Vagina (tissue), 2 donors: ENCODE results near the gene CD79B. TPM values are rescaled to one million over a fixed set of nuclear protein-coding genes. Genes with fewer than 3 reads are reported as not detected.
A peak's percentile ranks its signal among the peaks of the same experiment; 100 is the strongest.

Experiments used
- DNase-seq, 2 donors: peaks; one replicate each; pipeline ENCODE4 v3.0.0-alpha.2; 2017; ENCODE audit errors: extremely low spot score in 2 of 2
- H3K27ac ChIP-seq: fragments of 200-600 bp; sonication (generic); one replicate; pipeline ENCODE4 v1.5.1; 2019
- H3K27me3 ChIP-seq: fragments of 200-600 bp; sonication (generic); one replicate; pipeline ENCODE4 v1.5.1; 2019
- H3K36me3 ChIP-seq, 2 donors: fragments of 200-600 bp; sonication (generic); one replicate each; pipeline ENCODE4 v1.5.1; 2017 to 2019
- H3K4me1 ChIP-seq: fragments of 200-600 bp; sonication (generic); one replicate; pipeline ENCODE4 v1.5.1; 2019
- H3K4me3 ChIP-seq, 2 donors: fragments of 200-600 bp; sonication (generic); 1 replicate in 1 of 2; 2 replicates in 1 of 2; pipeline ENCODE4 v1.5.1; 2016 to 2019
- H3K9me3 ChIP-seq: fragments of 200-600 bp; sonication (generic); one replicate; pipeline ENCODE4 v1.5.1; 2019
- POLR2A ChIP-seq, 2 donors: fragments of 450-650 bp; IDR thresholded peaks; one replicate each; pipeline ENCODE4 v1.6.1; 2017; ENCODE audit warnings: antibody characterized with exemption in 2 of 2, mild to moderate bottlenecking in 2 of 2, moderate library complexity in 2 of 2
- POLR2AphosphoS5 ChIP-seq, 2 donors: sonication (generic); formaldehyde crosslinking; IDR thresholded peaks; one replicate each; pipeline ENCODE4 v1.9.0; 2017; ENCODE audit warnings: antibody characterized with exemption in 2 of 2, mild to moderate bottlenecking in 2 of 2, low read depth in 1 of 2; ENCODE audit not compliant: insufficient read depth in 1 of 2
- intact Hi-C: fragments of 100-400 bp; cut with DNase I; formaldehyde crosslinking; loops from one replicate; pipeline ENCODE4 v1.15.1; 2023
- total RNA-seq: library from RNA; depleted of rRNA; stranded (reverse); fragments of >200 nt; gene quantifications from one replicate; pipeline ENCODE4 v1.2.3, GENCODE V29; 2016
- TF ChIP-seq, protein P1 (sequence below), 3 experiments: fragments of 450-650 bp in 2 of 3; fragments of 200-600 bp in 1 of 3; sonication (generic) in 1 of 3; IDR thresholded peaks; one replicate each; pipeline ENCODE4 v1.5.1; 2017 to 2019; ENCODE audit warnings: antibody characterized with exemption in 3 of 3, mild to moderate bottlenecking in 2 of 3, moderate library complexity in 2 of 3

The CD79B gene
- total RNA-seq, 1 donor from 2014 or later, result 3.9 TPM

DNA sequence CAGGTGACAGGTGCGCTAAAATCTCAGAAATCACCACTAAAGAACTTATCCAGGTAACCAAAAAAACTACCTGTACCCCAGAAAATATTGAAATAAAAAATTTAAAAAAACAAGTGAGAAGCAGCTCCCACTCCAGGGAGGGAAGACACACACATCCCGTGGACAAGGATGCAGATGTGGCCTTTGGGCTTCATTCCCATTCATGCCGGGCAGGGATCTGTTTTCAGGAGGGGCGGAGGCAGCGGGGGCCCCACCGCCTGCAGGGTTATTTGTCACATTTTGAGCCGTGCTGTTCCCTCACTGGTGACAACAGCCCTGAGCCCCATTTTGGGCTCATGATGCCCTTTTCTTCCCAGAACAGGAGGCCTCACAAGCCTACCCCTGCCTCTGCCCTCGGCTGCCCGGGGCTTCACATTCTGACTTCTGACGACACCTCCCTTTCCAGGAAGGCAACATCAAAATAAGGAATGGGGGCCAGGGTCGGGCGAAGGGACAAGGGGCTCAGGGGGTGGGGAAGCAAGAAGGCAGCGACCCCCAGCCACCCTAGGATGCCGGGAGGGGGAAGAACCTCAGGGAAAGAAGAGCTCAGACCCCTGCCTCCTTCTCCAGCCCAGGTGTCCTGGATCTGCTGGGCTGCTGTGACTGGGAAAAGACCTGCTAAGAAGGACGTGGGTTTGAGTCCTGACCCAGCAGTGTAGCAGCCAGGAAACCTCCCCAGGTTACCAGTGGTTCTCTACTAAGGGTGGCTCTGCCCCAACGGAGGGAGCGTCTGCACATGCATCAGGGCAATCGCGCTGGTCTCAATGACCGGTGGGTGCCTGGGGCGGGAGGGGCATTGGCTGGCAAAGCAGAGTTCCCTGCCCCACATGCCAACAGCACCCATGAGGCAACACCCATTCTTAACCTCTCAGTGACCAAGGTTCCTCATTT lies 2.3 kb upstream of the CD79B start:
- Histone ChIP-seq H3K27ac (no peak overlapping the region), H3K4me3 (no peak overlapping the region), H3K4me1 (peaks cover 22% of the 10 kb centered on the region), H3K36me3 (no peaks in the 10 kb centered on the region), H3K27me3 (no peaks in the 10 kb centered on the region), H3K9me3 (no peaks in the 10 kb centered on the region)
- no peak for DNase-seq
- TF ChIP-seq POLR2AphosphoS5 (IDR thresholded peaks at IDR 0.05; ENCODE audit: insufficient read depth in 1 of 2, low read depth in 1 of 2) (no peak), POLR2A (IDR thresholded peaks at IDR 0.05) (no peak)
- TF ChIP-seq, protein P1, sequence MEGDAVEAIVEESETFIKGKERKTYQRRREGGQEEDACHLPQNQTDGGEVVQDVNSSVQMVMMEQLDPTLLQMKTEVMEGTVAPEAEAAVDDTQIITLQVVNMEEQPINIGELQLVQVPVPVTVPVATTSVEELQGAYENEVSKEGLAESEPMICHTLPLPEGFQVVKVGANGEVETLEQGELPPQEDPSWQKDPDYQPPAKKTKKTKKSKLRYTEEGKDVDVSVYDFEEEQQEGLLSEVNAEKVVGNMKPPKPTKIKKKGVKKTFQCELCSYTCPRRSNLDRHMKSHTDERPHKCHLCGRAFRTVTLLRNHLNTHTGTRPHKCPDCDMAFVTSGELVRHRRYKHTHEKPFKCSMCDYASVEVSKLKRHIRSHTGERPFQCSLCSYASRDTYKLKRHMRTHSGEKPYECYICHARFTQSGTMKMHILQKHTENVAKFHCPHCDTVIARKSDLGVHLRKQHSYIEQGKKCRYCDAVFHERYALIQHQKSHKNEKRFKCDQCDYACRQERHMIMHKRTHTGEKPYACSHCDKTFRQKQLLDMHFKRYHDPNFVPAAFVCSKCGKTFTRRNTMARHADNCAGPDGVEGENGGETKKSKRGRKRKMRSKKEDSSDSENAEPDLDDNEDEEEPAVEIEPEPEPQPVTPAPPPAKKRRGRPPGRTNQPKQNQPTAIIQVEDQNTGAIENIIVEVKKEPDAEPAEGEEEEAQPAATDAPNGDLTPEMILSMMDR (IDR thresholded peaks at IDR 0.05), result no peak
- intact Hi-C loops, result loop anchor here (5.0 kb wide), 1 partner anchor 1037 kb away; no protein-coding TSS in a partner anchor

DNA sequence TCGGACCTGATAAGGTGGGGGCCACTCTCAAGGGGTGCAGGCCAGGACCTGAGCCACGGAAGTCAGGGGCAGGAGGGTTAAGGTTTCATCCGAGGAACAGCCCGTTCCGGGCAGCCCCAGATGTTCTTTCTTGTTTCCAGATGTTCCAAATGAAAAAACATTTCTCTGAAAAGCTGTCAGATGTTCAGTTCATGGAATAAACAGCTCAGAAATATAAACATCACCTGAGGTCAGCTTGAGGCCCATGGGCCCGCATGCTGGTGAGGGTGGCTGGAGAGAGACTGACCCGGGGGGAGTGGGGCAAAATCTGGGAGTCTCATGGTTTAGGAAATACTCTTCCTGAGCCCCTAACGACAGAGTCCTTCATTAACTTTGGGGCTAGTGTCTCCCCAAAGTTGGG lies 1.5 kb upstream of the CD79B start:
- Histone ChIP-seq H3K36me3 (no peaks in the 10 kb centered on the region), H3K4me3 (no peak overlapping the region), H3K27me3 (no peaks in the 10 kb centered on the region), H3K4me1 (peaks cover 22% of the 10 kb centered on the region), H3K9me3 (no peaks in the 10 kb centered on the region), H3K27ac (no peak overlapping the region)
- TF ChIP-seq POLR2AphosphoS5 (IDR thresholded peaks at IDR 0.05; ENCODE audit: insufficient read depth in 1 of 2, low read depth in 1 of 2), result no peak
- TF ChIP-seq POLR2A (IDR thresholded peaks at IDR 0.05), result no peak
- TF ChIP-seq, protein P1 (IDR thresholded peaks at IDR 0.05), result no peak
- no peak for DNase-seq
- intact Hi-C loops, result no loop called here

- Histone ChIP-seq H3K27me3 (no peaks in the 10 kb centered on the region), H3K36me3 (no peaks in the 10 kb centered on the region), H3K27ac (no peak overlapping the region), H3K9me3 (no peaks in the 10 kb centered on the region), H3K4me3 (no peak overlapping the region), H3K4me1 (peaks cover 22% of the 10 kb centered on the region)
- no peak for TF ChIP-seq POLR2AphosphoS5 (IDR thresholded peaks at IDR 0.05; ENCODE audit: insufficient read depth in 1 of 2, low read depth in 1 of 2)
- TF ChIP-seq POLR2A (IDR thresholded peaks at IDR 0.05), result no peak
- TF ChIP-seq, protein P1 (IDR thresholded peaks at IDR 0.05), result no peak
- DNase-seq, result no peak
- intact Hi-C loops, result no loop called here
Measured at GRCh38 chr17:63932721-63933120, 590 bp upstream of the CD79B start.

DNA sequence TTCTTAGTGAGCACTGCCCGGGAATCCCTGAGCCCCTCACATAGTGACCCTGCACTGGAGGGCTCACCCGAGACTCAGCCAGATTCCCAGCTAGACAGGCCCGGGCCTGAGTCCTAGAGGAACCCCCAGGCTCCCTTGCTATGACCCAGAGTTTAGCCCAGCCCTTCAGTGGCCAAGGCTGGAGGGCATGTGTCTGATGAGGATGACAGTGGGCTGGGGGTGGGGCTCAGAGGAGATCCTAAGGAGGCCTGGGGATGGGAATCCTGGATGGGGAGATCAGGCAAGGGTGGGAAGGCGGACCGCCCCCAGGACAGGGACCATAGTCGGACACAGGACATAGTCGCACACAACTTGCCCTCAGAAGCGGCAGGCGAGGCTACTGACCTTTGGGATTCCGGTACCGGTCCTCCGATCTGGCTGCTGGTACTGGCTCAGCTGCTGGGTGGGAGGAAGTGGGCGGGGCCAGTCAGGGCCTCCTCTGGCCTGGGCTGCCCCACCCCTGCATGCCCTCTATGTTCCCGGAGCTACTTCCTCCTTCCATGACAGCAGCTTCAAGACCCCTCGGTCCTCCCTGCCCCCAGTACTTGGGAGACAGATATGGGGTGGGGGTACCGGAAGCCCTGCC lies 1.1 kb downstream of the CD79B start:
- TF ChIP-seq, protein P1 (IDR thresholded peaks at IDR 0.05), result no peak
- TF ChIP-seq POLR2A (IDR thresholded peaks at IDR 0.05), result no peak
- TF ChIP-seq POLR2AphosphoS5 (IDR thresholded peaks at IDR 0.05; ENCODE audit: insufficient read depth in 1 of 2, low read depth in 1 of 2), result no peak
- H3K9me3 ChIP-seq, result no peaks in the 10 kb centered on the region
- H3K4me1 ChIP-seq, result peaks cover 22% of the 10 kb centered on the region
- peak overlapping the region; percentile 63 for H3K27ac ChIP-seq
- DNase-seq, result no peak
- H3K36me3 ChIP-seq, result no peaks in the 10 kb centered on the region
- no peaks in the 10 kb centered on the region for H3K27me3 ChIP-seq
- intact Hi-C loops, result no loop called here
- H3K4me3 ChIP-seq, result peak overlapping the region; percentile 3 to 11
